Measurements from ENCODE around the gene CLIC5. TPM values are rescaled to one million over a fixed set of nuclear protein-coding genes. Genes with fewer than 3 reads are reported as not detected.

CLIC5 gene
- total RNA-seq, 1 donor from 2014 or later: 7.6 TPM

DNA sequence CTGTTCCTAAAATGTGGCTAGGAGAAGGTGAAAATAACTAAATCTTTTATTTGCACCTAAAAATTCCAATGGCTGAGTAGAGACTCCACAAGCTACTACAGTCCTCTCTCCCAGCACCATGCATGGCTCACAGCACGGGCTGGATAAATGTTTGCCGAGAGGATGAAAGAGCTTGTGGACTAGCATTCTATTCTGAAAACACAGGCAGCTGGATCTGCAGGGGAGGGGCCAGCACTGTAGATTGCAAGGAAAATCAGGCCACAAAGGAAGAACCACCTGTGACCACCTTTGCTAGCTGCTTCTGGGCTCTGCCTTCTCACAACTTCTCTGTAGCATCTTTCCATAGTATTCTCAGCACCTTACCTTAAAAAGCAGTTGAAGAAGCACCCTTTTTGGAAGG, 46.6 kb downstream of the CLIC5 start:
- H3K27ac ChIP-seq: no peak overlapping the region
- no peaks in the 10 kb centered on the region for H3K9me3 ChIP-seq
- intact Hi-C loops (cut with DNase I): no loop called here
- no peak for DNase-seq (ENCODE audit: low spot score in 2 of 2)
- no peaks in the 10 kb centered on the region for H3K27me3 ChIP-seq
- no peak overlapping the region for H3K4me3 ChIP-seq
- no peaks in the 10 kb centered on the region for H3K36me3 ChIP-seq
- H3K4me1 ChIP-seq: no peaks in the 10 kb centered on the region
- TF ChIP-seq CTCF (IDR thresholded peaks at IDR 0.05): no peak

GRCh38 chr6:45967363-45967762, 48.3 kb downstream of the CLIC5 start:
- no peaks in the 10 kb centered on the region for H3K36me3 ChIP-seq
- H3K4me3 ChIP-seq: no peak overlapping the region
- intact Hi-C loops (cut with DNase I): no loop called here
- no peaks in the 10 kb centered on the region for H3K4me1 ChIP-seq
- no peaks in the 10 kb centered on the region for H3K9me3 ChIP-seq
- TF ChIP-seq CTCF (IDR thresholded peaks at IDR 0.05): no peak
- no peak for DNase-seq (ENCODE audit: low spot score in 2 of 2)
- no peak overlapping the region for H3K27ac ChIP-seq
- H3K27me3 ChIP-seq: no peaks in the 10 kb centered on the region

DNA sequence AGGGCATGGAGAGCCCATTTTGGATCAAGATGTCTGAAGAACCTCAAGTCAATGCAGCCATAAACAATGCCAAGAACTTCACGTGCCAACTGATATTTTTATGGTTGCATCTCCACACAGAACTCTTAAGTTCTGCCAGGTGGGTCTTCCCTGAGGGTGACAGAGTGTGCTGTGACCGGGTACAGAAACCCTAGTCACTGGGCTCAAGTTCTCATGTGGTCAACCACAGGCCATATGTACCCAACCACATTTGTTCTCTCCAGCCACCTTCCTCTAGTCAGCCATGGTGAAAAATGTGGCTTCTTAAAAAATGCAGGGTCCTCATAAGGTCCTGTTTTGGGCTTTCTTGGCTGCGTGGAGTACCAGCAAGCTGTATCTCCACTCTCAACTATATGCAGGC, 48.9 kb downstream of the CLIC5 start:
- no peak for DNase-seq (ENCODE audit: low spot score in 2 of 2)
- no peaks in the 10 kb centered on the region for H3K4me1 ChIP-seq
- H3K4me3 ChIP-seq: no peak overlapping the region
- intact Hi-C loops (cut with DNase I): no loop called here
- no peaks in the 10 kb centered on the region for H3K27me3 ChIP-seq
- TF ChIP-seq CTCF (IDR thresholded peaks at IDR 0.05): no peak
- no peaks in the 10 kb centered on the region for H3K36me3 ChIP-seq
- no peaks in the 10 kb centered on the region for H3K9me3 ChIP-seq
- H3K27ac ChIP-seq: no peak overlapping the region

GRCh38 chr6:45966340-45966739, 49.3 kb downstream of the CLIC5 start:
- Histone ChIP-seq H3K4me1 (no peaks in the 10 kb centered on the region), H3K36me3 (no peaks in the 10 kb centered on the region), H3K27ac (no peak overlapping the region), H3K27me3 (no peaks in the 10 kb centered on the region), H3K4me3 (no peak overlapping the region), H3K9me3 (no peaks in the 10 kb centered on the region)
- TF ChIP-seq CTCF (IDR thresholded peaks at IDR 0.05): no peak
- no peak for DNase-seq (ENCODE audit: low spot score in 2 of 2)
- intact Hi-C loops (cut with DNase I): no loop called here

DNA sequence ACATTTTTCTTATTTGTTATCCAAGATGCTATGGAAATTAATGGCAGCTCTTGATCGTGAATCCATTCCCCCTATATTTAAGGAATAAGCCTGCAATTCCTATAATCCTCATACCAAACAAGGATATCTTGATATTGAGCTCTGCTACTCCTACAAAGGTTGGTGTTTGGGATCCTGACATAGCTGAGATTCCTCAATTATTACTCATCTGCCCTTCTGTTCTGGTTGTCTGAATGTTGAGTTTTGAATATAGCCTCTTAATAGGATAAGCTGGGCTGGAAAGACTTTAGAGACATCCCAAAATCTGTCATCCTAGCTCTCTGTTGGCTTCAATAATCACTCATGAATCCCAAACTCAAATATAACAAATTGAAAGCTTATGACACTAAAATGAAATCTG, 49.9 kb downstream of the CLIC5 start:
- intact Hi-C loops (cut with DNase I): no loop called here
- Histone ChIP-seq H3K4me1 (no peaks in the 10 kb centered on the region), H3K36me3 (no peaks in the 10 kb centered on the region)

More for the DNA sequence above, 49.9 kb downstream of the CLIC5 start:
- Histone ChIP-seq H3K27me3 (no peaks in the 10 kb centered on the region), H3K27ac (no peak overlapping the region), H3K4me3 (no peak overlapping the region), H3K9me3 (no peaks in the 10 kb centered on the region)
- no peak for TF ChIP-seq CTCF (IDR thresholded peaks at IDR 0.05)
- DNase-seq (ENCODE audit: low spot score in 2 of 2): no peak

All from ascending aorta (tissue), 2 donors.